Hematopoietic multipotent progenitor cell (in vitro differentiated cells): ENCODE data around the gene SGCG. TPM values are rescaled to one million over a fixed set of nuclear protein-coding genes. Genes with fewer than 3 reads are reported as not detected.

Experiments used
- DNase-seq, 3 donors: peaks; one replicate each; pipeline ENCODE4 v3.0.0-alpha.2; 2011 to 2015; ENCODE audit warnings: low read depth in 2 of 3, low spot score in 2 of 3
- total RNA-seq: library from RNA; depleted of rRNA; stranded (reverse); fragments of >200 nt; gene quantifications from one replicate; pipeline ENCODE4 v1.2.3, GENCODE V29; 2012

Gene SGCG
- total RNA-seq, 1 donor: not detected

GRCh38 chr13:23322353-23323336 is 141.9 kb downstream of the SGCG start:
- no peak for DNase-seq

GRCh38 chr13:23323946-23324709 is 143.3 kb downstream of the SGCG start:
- no peak for DNase-seq

GRCh38 chr13:23325191-23325590 is 144.4 kb downstream of the SGCG start:
- no peak for DNase-seq

- DNase-seq: no peak
These were observed 149.6 kb downstream of the SGCG start for GRCh38 chr13:23330356-23330755.

- no peak for DNase-seq
These were observed 158.4 kb downstream of the SGCG start for GRCh38 chr13:23339225-23339624.

GRCh38 chr13:23344931-23345595 is 164.3 kb downstream of the SGCG start:
- DNase-seq: no peak

GRCh38 chr13:23347601-23348000 is 166.8 kb downstream of the SGCG start:
- no peak for DNase-seq

GRCh38 chr13:23348262-23349127 is 167.7 kb downstream of the SGCG start:
- DNase-seq: no peak

GRCh38 chr13:23349161-23349897 is 168.6 kb downstream of the SGCG start:
- DNase-seq: no peak

- no peak for DNase-seq
These were observed 169.2 kb downstream of the SGCG start for GRCh38 chr13:23350009-23350408.

GRCh38 chr13:23352161-23352560 is 171.4 kb downstream of the SGCG start:
- no peak for DNase-seq

GRCh38 chr13:23354520-23354919 is 173.7 kb downstream of the SGCG start:
- no peak for DNase-seq

GRCh38 chr13:23356368-23356767 is 175.6 kb downstream of the SGCG start:
- DNase-seq: no peak

- no peak for DNase-seq
These were observed 176.6 kb downstream of the SGCG start for GRCh38 chr13:23357349-23357748.

GRCh38 chr13:23359882-23360281 is 179.1 kb downstream of the SGCG start:
- no peak for DNase-seq

- no peak for DNase-seq
These were observed 184.9 kb downstream of the SGCG start for GRCh38 chr13:23365652-23366051.

GRCh38 chr13:23367907-23368306 is 187.1 kb downstream of the SGCG start:
- DNase-seq: no peak

GRCh38 chr13:23372264-23372906 is 191.6 kb downstream of the SGCG start:
- no peak for DNase-seq
